IPS DF 6.9 (cell line): Measurements from ENCODE around the gene RPL21.
A peak's percentile ranks its signal among the peaks of the same experiment; 100 is the strongest.

Experiments used
- DNase-seq: peaks from one replicate; pipeline ENCODE4 v3.0.0-alpha.2; 2013; ENCODE audit warnings: low read depth, low spot score
- H3K27ac ChIP-seq: one replicate; pipeline ENCODE4 v1.5.1; 2013; ENCODE audit warnings: low read length, control low read depth
- H3K27me3 ChIP-seq: 2 replicates; pipeline ENCODE4 v1.6.1; 2013; ENCODE audit warnings: mild to moderate bottlenecking, low read length; ENCODE audit not compliant: control insufficient read depth, insufficient read depth
- H3K36me3 ChIP-seq: 2 replicates; pipeline ENCODE4 v1.6.1; 2013; ENCODE audit warnings: low read length; ENCODE audit not compliant: control insufficient read depth, insufficient read depth
- H3K4me1 ChIP-seq: 2 replicates; pipeline ENCODE4 v1.6.1; 2013; ENCODE audit warnings: low read length; ENCODE audit not compliant: control insufficient read depth, insufficient read depth
- H3K4me3 ChIP-seq: 2 replicates; pipeline ENCODE4 v1.5.1; 2013; ENCODE audit warnings: mild to moderate bottlenecking, low read length
- H3K9me3 ChIP-seq: 2 replicates; pipeline ENCODE4 v1.6.1; 2013; ENCODE audit warnings: low read length, inconsistent platforms; ENCODE audit not compliant: control insufficient read depth, insufficient read depth
- WGBS: extraction: QIAGEN DNeasy Blood & Tissue Kit; methylation state at CpG from one replicate; pipeline ENCODE4 v1.1.7; 2013; ENCODE audit warnings: mixed read lengths, missing lambda C conversion rate; ENCODE audit not compliant: insufficient read length, insufficient coverage; 5-methylcytosine and 5-hydroxymethylcytosine counted together

RPL21 gene

DNA sequence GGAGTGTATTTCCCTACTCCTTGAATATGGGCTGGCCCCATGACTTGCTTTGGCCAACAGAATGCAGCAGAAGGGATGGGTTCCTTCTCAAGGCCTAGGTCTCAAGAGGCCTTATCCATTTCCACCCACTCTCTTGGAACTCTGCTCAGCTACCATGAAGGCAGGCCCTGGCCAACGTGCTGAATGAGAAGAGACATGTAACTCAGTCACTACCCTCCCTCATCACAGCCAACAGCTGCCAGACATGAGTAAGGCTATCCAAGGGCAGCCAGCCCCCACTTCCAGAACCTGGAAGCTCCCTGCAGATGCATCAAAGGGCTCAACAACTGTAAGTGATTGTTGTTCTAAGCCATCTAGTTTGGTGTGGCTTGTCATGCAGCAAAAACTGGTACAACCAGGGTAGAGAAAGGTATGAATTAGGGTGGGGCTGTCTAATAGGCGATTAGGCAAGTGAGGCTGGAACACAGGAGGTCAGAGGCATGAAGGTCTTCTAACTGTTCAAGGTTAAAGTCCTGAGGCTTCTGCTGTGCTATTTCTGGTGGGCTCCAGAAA is 17.8 kb downstream of the RPL21 start:
- Histone ChIP-seq H3K4me1 (peaks cover 2% of the 10 kb centered on the region; the same call in 1 of the 2 replicates), H3K27me3 (peaks cover 4% of the 10 kb centered on the region; the same call in 1 of the 2 replicates), H3K27ac (no peak overlapping the region), H3K9me3 (no peaks in the 10 kb centered on the region), H3K36me3 (no peaks in the 10 kb centered on the region), H3K4me3 (no peak overlapping the region)
- no peak for DNase-seq
- no CpG with 5 or more reads among the region's 2 CpGs for WGBS

DNA sequence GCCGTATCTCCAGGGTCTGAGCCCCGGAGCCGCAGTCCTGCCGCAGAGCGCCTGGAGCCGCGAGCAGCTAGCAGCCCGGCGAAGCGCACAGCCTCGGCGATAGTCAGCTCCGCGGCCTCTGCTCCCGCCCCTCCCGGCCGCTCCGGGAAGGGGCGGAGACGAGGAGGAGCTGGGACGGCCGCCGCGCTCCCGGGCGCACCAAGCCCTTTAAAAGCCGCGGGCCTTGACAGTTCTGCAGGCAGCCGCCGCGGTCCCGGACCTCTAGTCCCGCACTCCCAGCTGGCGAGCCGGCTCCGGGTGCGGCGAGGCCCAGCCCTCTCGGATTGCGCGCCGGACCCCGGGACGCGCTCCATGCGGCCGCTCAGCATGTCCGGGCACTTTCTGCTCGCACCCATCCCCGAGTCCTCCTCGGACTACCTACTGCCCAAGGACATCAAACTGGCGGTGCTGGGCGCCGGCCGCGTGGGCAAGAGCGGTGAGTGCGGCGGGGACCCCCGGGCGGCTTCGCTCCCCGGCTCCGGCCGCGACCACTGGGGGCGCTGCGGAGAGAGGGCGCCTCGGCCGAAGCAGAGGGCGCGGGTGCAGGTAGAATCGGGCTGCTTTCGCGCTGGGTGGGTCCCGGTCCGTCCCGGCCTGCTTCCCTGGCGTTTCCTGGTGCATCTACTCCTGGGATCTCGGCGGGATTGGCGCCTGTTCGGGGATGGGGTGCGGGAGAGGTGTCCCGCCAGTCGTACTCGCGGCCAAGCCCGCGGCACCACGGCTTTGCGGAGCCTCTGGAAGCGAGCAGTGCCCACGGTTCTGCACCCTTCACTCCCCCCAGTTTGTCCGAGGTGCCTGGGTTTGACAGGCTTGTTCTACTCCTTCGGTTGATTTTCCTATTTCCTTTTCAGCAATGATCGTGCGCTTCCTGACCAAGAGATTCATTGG is 19.5 kb downstream of the RPL21 start, which contains the start of gene RASL11A:
Gene RASL11A, plus strand, starts transcription at position 237 of the 927 bp plus-strand sequence. Its CDS starts 115 bp downstream, at position 352.
- Histone ChIP-seq H3K9me3 (no peaks in the 10 kb centered on the region), H3K4me3 (peak within 1 kb of the TSS; percentile 65; the same call in 1 of the 2 replicates), H3K27ac (no peak within 1 kb of the TSS), H3K4me1 (peaks cover 2% of the 10 kb centered on the region; the same call in 1 of the 2 replicates), H3K36me3 (no peaks in the 10 kb centered on the region), H3K27me3 (peaks cover 4% of the 10 kb centered on the region; the same call in 1 of the 2 replicates)
- DNase-seq, result no peak
- WGBS, result no CpG with 5 or more reads among the region's 99 CpGs

DNA sequence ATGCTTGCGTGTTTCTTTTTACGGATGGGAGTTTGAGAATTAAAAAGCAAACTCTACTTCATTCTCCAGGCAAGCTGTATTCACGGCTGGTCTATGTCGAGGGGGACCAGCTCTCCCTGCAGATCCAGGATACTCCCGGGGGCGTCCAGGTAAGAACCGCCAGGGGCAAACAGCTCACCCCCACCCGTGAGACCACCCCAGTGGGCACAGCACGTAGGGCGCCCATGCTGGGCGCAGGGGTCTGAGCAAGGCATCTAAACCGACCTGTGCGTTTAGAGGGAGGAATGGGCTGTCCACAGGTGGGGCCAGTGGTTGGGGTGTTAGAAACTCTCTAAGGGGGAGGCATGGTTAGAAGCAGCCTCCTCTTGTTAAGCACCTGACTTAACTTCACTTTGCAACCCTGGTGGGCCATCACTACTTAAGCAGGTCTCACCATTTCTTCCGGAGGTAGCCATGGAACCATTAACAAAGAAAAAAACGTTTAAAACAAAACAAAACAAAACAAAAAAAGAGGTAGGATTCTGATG is 20.3 kb downstream of the RPL21 start:
- H3K4me3 ChIP-seq, result peak overlapping the region; percentile 65; the same call in 1 of the 2 replicates

DNA sequence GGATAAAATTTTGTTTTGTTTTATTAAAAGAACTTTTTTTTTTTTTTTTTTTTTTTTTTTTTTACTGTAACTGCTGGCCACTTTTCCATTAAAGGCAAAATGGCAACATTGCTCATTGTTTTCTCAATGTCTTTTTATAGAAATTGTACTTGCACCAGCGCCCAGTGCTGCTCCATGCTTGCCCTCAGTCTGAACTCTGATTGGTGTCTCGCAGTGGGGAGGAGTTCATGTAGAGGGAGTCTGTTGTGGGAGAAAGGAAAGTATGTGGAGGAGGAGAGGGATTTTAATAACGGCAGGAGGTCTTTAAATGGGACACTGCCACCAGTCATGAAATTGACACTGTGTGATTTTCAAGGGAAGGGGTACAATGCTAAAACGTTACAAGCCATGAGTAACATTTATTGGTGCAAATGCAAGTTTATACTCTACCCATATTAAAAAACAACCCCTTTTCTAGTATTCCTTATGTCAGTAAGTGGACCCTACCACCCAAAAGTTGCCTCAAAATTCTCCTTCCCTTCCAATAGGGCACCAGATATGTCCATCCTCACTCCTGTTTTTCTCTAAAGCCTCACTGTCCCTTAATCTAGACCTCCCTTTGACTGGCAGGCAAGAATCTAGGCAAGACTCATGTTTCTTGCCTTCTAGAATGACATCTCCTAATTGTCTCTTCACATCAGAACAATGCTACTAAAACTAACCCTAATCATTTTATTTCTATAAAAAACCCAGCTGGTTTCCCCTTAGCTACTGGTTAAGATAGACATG is 22.5 kb downstream of the RPL21 start:
- Histone ChIP-seq H3K36me3 (no peaks in the 10 kb centered on the region), H3K9me3 (no peaks in the 10 kb centered on the region), H3K27ac (no peak overlapping the region), H3K27me3 (peaks cover 4% of the 10 kb centered on the region; the same call in 1 of the 2 replicates), H3K4me1 (peaks cover 2% of the 10 kb centered on the region; the same call in 1 of the 2 replicates), H3K4me3 (no peak overlapping the region)
- no peak for DNase-seq
- WGBS, result 100% methylated on average over 2 of the region's 4 CpGs

More for the DNA sequence above, 20.3 kb downstream of the RPL21 start:
- peaks cover 2% of the 10 kb centered on the region; the same call in 1 of the 2 replicates for H3K4me1 ChIP-seq
- H3K27me3 ChIP-seq, result peaks cover 4% of the 10 kb centered on the region; the same call in 1 of the 2 replicates
- no peak overlapping the region for H3K27ac ChIP-seq
- DNase-seq, result no peak
- no peaks in the 10 kb centered on the region for H3K9me3 ChIP-seq
- no CpG with 5 or more reads among the region's 15 CpGs for WGBS
- H3K36me3 ChIP-seq, result no peaks in the 10 kb centered on the region

DNA sequence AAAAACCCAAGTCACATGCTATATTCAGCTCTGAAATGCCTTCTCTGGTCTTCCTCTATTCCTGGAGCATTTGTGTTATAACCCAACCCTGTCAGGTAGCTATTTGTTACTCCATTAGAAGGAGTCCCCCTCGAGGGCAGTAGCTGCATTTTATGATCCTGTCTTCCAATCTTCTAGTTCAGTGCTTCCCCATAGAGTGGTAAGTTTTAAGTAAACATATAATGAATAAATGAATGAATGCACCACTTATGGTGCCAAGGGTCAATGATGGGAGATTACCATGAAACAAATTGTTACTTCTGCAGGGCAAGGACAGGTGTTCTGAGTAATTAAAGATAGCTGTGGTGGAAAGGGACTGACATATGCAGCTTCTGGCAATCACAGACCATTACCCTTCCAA is 23.3 kb downstream of the RPL21 start:
- Histone ChIP-seq H3K4me1 (peaks cover 2% of the 10 kb centered on the region; the same call in 1 of the 2 replicates), H3K27ac (no peak overlapping the region), H3K27me3 (peaks cover 4% of the 10 kb centered on the region; the same call in 1 of the 2 replicates), H3K9me3 (no peaks in the 10 kb centered on the region), H3K36me3 (no peaks in the 10 kb centered on the region), H3K4me3 (no peak overlapping the region)
- no CpG with 5 or more reads among the region's 1 CpG for WGBS
- no peak for DNase-seq

DNA sequence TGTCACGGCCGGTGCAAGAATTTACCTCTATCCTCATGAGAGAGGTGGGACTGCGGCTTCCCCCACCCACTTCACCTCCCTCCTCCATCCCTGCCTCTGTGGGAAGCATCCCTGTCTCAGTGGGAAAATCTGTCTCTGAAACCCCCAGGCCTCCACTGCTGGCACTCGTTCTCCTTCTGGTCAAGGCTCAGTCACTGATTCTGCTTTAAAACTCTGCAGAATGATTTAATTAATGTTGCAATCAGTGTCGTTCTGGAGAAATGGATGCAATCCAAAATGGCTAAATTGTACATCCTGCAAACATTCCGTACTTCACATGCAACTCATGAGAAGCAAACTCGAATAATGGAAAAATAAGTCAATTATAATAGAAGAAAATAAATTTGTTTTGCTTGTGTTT is 24.8 kb downstream of the RPL21 start:
- H3K9me3 ChIP-seq, result no peaks in the 10 kb centered on the region
- H3K27ac ChIP-seq, result no peak overlapping the region
- H3K36me3 ChIP-seq, result no peaks in the 10 kb centered on the region
- peaks cover 2% of the 10 kb centered on the region; the same call in 1 of the 2 replicates for H3K4me1 ChIP-seq
- no peak overlapping the region for H3K4me3 ChIP-seq
- no CpG with 5 or more reads among the region's 7 CpGs for WGBS
- DNase-seq, result no peak
- H3K27me3 ChIP-seq, result peaks cover 4% of the 10 kb centered on the region; the same call in 1 of the 2 replicates

DNA sequence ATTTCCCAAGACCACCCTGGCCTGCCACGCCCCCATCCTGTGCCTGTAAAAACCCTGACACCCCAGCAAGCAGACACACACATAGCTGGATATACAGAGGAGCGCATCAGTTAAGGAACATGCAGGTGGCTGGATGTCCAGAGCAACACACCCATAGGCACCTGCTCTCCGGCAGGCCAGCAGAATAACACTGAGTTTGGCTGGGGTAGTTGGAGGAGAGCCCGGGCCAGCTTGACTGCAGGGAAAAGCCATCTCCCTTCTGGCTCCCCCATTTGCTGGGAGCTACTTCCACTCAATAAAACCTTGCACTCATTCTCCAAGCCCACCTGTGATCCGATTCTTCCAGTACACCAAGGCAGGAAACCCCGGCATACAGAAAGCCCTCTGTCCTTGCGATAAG is 28.1 kb downstream of the RPL21 start:
- no peaks in the 10 kb centered on the region for H3K36me3 ChIP-seq
- H3K4me1 ChIP-seq, result no peaks in the 10 kb centered on the region
- no peak for DNase-seq
- no CpG with 5 or more reads among the region's 7 CpGs for WGBS
- no peak overlapping the region for H3K27ac ChIP-seq
- no peaks in the 10 kb centered on the region for H3K9me3 ChIP-seq
- no peak overlapping the region for H3K4me3 ChIP-seq
- H3K27me3 ChIP-seq, result no peaks in the 10 kb centered on the region

DNA sequence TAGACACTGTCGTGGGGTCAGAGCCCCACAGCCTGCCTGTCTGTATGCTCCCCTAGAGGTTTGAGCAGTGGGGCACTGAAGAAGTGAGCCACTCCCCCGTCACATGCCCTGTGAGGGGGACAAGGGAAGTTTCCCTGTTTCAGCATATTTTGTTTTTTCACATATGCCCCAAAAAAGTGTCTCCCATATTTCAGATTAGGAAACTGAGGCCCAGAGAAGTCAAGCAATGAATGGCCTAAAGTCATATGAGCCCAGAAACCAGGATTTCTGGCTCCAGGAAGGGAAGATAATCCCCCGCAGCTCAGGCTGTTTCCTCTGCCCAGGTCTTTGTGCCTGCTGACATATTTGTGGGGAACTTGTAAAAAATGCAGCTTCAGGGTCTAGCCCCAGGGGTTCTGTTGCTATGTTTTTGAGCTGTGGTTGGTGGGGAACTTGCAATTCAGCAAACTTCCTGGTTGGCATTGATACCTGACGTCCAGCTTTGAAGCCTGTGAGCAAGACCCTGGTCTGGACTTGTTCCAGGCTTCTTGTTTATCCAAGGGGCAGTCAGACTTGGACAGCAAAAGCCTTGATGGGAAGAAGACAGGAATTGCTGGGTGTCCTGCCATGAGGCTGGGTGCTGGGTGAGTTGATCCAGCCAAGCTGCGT is 28.8 kb downstream of the RPL21 start:
- no peaks in the 10 kb centered on the region for H3K9me3 ChIP-seq
- no peaks in the 10 kb centered on the region for H3K4me1 ChIP-seq
- H3K27ac ChIP-seq, result no peak overlapping the region
- no peak overlapping the region for H3K4me3 ChIP-seq
- H3K27me3 ChIP-seq, result no peaks in the 10 kb centered on the region
- no peaks in the 10 kb centered on the region for H3K36me3 ChIP-seq
- WGBS, result no CpG with 5 or more reads among the region's 5 CpGs
- no peak for DNase-seq

DNA sequence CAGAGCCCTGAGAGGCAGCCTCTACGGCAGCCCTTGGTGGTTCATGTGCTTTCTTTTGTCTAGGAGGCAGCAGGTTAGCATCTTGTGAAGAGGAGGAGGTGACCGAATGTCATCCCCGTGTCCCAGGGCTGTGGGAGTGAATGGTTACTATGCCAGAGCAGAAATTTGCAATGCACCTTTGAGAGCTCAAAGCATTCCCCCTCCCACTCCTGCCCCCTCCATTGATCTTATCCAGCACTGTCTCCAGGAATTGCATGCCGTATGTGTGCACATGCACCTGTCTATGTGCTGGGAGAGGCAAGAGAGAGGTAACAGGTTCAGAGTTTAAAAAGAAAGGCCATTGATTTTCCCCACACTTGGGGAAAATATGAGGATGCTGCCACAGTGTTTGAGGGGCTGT is 29.5 kb downstream of the RPL21 start:
- H3K9me3 ChIP-seq, result no peaks in the 10 kb centered on the region
- WGBS, result no CpG with 5 or more reads among the region's 4 CpGs
- no peak overlapping the region for H3K4me3 ChIP-seq
- DNase-seq, result no peak
- no peaks in the 10 kb centered on the region for H3K27me3 ChIP-seq
- no peak overlapping the region for H3K27ac ChIP-seq
- H3K36me3 ChIP-seq, result no peaks in the 10 kb centered on the region
- no peaks in the 10 kb centered on the region for H3K4me1 ChIP-seq
